GM23338 (cell line): Measurements from ENCODE around the gene CAST. TPM values are rescaled to one million over a fixed set of nuclear protein-coding genes. Genes with fewer than 3 reads are reported as not detected.

Experiments
- ATAC-seq: fragments of 200-7000 bp; cut with Tn5 transposase; 3 replicates; pipeline ENCODE4 v1.9.1; 2020
- DNase-seq: peaks from one replicate; pipeline ENCODE4 v3.0.0-alpha.2; 2015; ENCODE audit warnings: low spot score
- H2AFZ ChIP-seq: fragments of 200-600 bp; sonication (generic); 2 replicates; pipeline ENCODE4 v1.8.0; 2016; ENCODE audit warnings: antibody characterized with exemption, mild to moderate bottlenecking, moderate library complexity
- H3F3A ChIP-seq: fragments of 200-600 bp; sonication (generic); replicated peaks from 2 replicates; pipeline ENCODE4 v1.8.0; 2017; ENCODE audit warnings: antibody characterized with exemption, mixed run types, low read depth
- H3K27ac ChIP-seq: fragments of 200-600 bp; sonication (generic); 2 replicates; pipeline ENCODE4 v1.6.1; 2016; ENCODE audit warnings: low read depth
- H3K27me3 ChIP-seq: fragments of 200-600 bp; sonication (generic); 2 replicates; pipeline ENCODE4 v1.8.0; 2016; ENCODE audit warnings: mild to moderate bottlenecking, mixed run types, moderate library complexity; ENCODE audit not compliant: insufficient read depth
- H3K36me3 ChIP-seq: fragments of 200-600 bp; sonication (generic); 2 replicates; pipeline ENCODE4 v1.8.0; 2016; ENCODE audit warnings: mild to moderate bottlenecking; ENCODE audit not compliant: insufficient read depth
- H3K4me1 ChIP-seq: fragments of 200-600 bp; sonication (generic); 2 replicates; pipeline ENCODE4 v1.8.0; 2016; ENCODE audit warnings: mild to moderate bottlenecking, moderate library complexity; ENCODE audit not compliant: insufficient read depth
- H3K4me2 ChIP-seq: fragments of 200-600 bp; sonication (generic); 2 replicates; pipeline ENCODE4 v1.7.1; 2017; ENCODE audit warnings: mixed run types
- H3K4me3 ChIP-seq: fragments of 200-600 bp; sonication (generic); 2 replicates; pipeline ENCODE4 v1.6.1; 2016; ENCODE audit warnings: mixed run types
- H3K79me2 ChIP-seq: fragments of 200-600 bp; sonication (generic); replicated peaks from 2 replicates; pipeline ENCODE4 v1.8.0; 2017; ENCODE audit warnings: mild to moderate bottlenecking; ENCODE audit not compliant: insufficient read depth
- H3K9me2 ChIP-seq: fragments of 200-600 bp; sonication (generic); 2 replicates; pipeline ENCODE4 v1.8.0; 2017; ENCODE audit not compliant: insufficient read depth
- H4K20me1 ChIP-seq: fragments of 200-600 bp; sonication (generic); replicated peaks from 2 replicates; pipeline ENCODE4 v1.8.0; 2017; ENCODE audit warnings: mild to moderate bottlenecking; ENCODE audit not compliant: insufficient read depth
- H3K27ac Mint-ChIP-seq: 2 replicates; pipeline ENCODE4 v1.8.0; 2020; ENCODE audit warnings: inconsistent platforms, mild to moderate bottlenecking, moderate library complexity, mixed read lengths
- H3K27me3 Mint-ChIP-seq: 3 replicates; pipeline ENCODE4 v1.8.0; 2022; ENCODE audit warnings: low read depth, mild to moderate bottlenecking, moderate library complexity, mixed read lengths, inconsistent platforms; ENCODE audit not compliant: insufficient read depth, poor library complexity
- H3K36me3 Mint-ChIP-seq: 3 replicates; pipeline ENCODE4 v1.8.0; 2021; ENCODE audit warnings: low read depth, mild to moderate bottlenecking, inconsistent platforms, moderate library complexity, mixed read lengths
- H3K4me1 Mint-ChIP-seq: 3 replicates; pipeline ENCODE4 v1.8.0; 2020; ENCODE audit warnings: mild to moderate bottlenecking, inconsistent platforms, mixed read lengths
- H3K4me3 Mint-ChIP-seq: 3 replicates; pipeline ENCODE4 v1.8.0; 2021; ENCODE audit warnings: moderate library complexity, mild to moderate bottlenecking, inconsistent platforms, mixed read lengths
- H3K9me3 Mint-ChIP-seq: 3 replicates; pipeline ENCODE4 v1.8.0; 2020; ENCODE audit warnings: moderate library complexity, mild to moderate bottlenecking, inconsistent platforms, mixed read lengths
- EZH2phosphoT487 ChIP-seq: fragments of 200-600 bp; sonication (generic); IDR thresholded peaks from one replicate; pipeline ENCODE4 v1.8.1; 2018; ENCODE audit warnings: antibody characterized with exemption; ENCODE audit not compliant: unreplicated experiment
- STAT1 ChIP-seq: IDR thresholded peaks from one replicate; pipeline ENCODE4 v1.6.1; 2016; ENCODE audit warnings: antibody characterized with exemption; ENCODE audit not compliant: unreplicated experiment
- ZNF114 ChIP-seq: fragments of 250-450 bp; sonication (Bioruptor Pico); IDR thresholded peaks from 2 replicates; pipeline ENCODE4 v1.5.0; 2020; ENCODE audit warnings: mild to moderate bottlenecking, moderate library complexity
- ZNF462 ChIP-seq: fragments of 250-450 bp; sonication (Bioruptor Pico); IDR thresholded peaks from 2 replicates; pipeline ENCODE4 v1.5.0; 2020; ENCODE audit warnings: mild to moderate bottlenecking, moderate library complexity
- polyA plus RNA-seq: library from polyadenylated mRNA; unstranded; fragments of >200 nt; fragmentation: Nextera tagmentation; extraction: Ambion mirVana; gene quantifications from 2 replicates; pipeline ENCODE4 v1.2.1, GENCODE V29; 2016
- total RNA-seq: library from RNA; depleted of rRNA; stranded (reverse); fragments of >200 nt; shearing (Covaris generic); gene quantifications from 2 replicates; pipeline ENCODE4 v1.2.3, GENCODE V29; 2014
- TF ChIP-seq, protein P1 (sequence below), 2 experiments: fragments of 200-600 bp in 1 of 2; sonication (generic) in 1 of 2; conservative IDR thresholded peaks; 2 replicates each; pipeline versions ENCODE4 v1.5.1 to v1.6.1; 2016 to 2017; ENCODE audit warnings: antibody characterized with exemption in 2 of 2, low read depth in 2 of 2, mild to moderate bottlenecking in 2 of 2, moderate library complexity in 1 of 2

The CAST gene
- total and polyA plus RNA-seq, 2 experiments from 2014 or later, result 37.9 to 57.7 TPM

- TF ChIP-seq, protein P1, sequence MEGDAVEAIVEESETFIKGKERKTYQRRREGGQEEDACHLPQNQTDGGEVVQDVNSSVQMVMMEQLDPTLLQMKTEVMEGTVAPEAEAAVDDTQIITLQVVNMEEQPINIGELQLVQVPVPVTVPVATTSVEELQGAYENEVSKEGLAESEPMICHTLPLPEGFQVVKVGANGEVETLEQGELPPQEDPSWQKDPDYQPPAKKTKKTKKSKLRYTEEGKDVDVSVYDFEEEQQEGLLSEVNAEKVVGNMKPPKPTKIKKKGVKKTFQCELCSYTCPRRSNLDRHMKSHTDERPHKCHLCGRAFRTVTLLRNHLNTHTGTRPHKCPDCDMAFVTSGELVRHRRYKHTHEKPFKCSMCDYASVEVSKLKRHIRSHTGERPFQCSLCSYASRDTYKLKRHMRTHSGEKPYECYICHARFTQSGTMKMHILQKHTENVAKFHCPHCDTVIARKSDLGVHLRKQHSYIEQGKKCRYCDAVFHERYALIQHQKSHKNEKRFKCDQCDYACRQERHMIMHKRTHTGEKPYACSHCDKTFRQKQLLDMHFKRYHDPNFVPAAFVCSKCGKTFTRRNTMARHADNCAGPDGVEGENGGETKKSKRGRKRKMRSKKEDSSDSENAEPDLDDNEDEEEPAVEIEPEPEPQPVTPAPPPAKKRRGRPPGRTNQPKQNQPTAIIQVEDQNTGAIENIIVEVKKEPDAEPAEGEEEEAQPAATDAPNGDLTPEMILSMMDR (conservative IDR thresholded peaks at IDR 0.05; ENCODE audit: low read depth in 2 of 2), result no peak
These were observed 88.1 kb downstream of the CAST start (continued) for GRCh38 chr5:96750110-96750822.

GRCh38 chr5:96751203-96752169 is 89.3 kb downstream of the CAST start:
- Mint-ChIP-seq H3K36me3 (no peaks in the 10 kb centered on the region), H3K9me3 (no peaks in the 10 kb centered on the region), H3K27me3 (no peaks in the 10 kb centered on the region), H3K27ac (no peak overlapping the region), H3K4me3 (no peak overlapping the region), H3K4me1 (no peaks in the 10 kb centered on the region)
- Histone ChIP-seq H3K27ac (no peak overlapping the region), H2AFZ (no peak overlapping the region), H3F3A (no peaks in the 10 kb centered on the region), H3K4me3 (no peak overlapping the region), H3K4me2 (no peak overlapping the region), H3K27me3 (no peaks in the 10 kb centered on the region), H3K36me3 (no peaks in the 10 kb centered on the region; the same call in 1 of the 2 replicates), H3K4me1 (no peaks in the 10 kb centered on the region), H3K79me2 (no peaks in the 10 kb centered on the region), H4K20me1 (no peaks in the 10 kb centered on the region), H3K9me2 (no peaks in the 10 kb centered on the region)
- no peak for TF ChIP-seq ZNF114 (CRISPR knock-in tag)
- no peak for TF ChIP-seq STAT1
- no peak for TF ChIP-seq ZNF462 (CRISPR knock-in tag)
- no peak for TF ChIP-seq EZH2phosphoT487
- DNase-seq (no peak), ATAC-seq (no peak)
